ENCODE results near the gene CDH4.

CDH4 gene

DNA sequence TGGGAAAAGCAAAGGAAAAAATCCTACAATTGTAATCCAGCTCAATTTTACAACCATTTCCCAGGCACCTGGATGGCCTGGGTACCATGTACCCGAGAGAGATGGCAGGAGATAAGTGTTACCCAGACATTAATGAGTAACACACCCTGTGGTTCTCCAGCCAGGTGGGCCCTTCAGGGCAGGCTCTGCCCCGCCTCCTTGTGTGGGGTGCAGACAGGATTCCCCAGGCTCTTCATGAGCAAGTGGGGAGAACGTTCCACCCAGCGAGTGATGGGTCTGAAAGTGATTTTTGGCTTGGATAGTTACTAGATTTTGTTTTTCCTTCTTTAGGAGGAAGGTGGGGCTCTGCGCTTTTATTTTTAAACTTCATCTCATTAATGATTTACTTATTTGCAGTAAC lies 569.7 kb downstream of the CDH4 start:
- no peak for DNase-seq (ENCODE audit: low spot score)

DNA sequence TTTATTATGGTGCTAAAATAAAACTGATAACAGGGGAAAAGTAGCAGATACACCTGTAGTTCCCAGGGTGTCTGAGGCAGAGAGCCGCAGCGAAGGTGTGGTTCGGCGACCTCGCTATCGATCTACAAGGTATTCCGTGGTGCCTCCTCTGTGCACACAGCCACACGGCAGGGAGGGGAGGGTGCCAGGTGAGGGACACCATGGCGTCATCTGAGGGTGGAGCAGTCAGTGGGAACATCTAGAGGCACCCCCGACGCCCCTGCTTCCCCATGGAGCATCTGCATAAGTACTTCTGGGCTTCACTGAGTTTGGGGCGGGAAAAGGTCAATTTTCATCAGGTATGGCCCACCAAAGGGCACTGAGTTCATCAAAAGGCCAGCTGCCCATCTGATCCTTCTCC lies 570.3 kb downstream of the CDH4 start:
- DNase-seq (ENCODE audit: low spot score), result no peak

DNA sequence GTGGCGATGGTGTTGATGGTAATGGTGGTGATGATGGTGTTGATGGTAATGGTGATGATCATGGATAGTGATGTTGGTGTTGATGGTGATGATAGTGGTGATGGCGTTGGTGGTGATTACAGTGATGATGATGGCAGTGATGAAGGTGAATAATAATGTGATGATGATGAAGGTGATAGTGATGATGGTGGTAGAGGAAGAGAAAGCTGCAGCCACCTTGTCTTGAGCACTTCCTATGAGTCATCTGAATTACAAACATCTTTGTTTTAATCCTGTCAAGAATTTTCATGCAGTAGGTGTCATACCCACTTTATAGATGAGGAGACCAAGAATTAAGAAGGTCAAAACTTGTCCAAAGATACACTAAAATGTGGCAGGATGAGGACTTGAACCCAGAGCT lies 571.2 kb downstream of the CDH4 start:
- DNase-seq (ENCODE audit: low spot score), result no peak

DNA sequence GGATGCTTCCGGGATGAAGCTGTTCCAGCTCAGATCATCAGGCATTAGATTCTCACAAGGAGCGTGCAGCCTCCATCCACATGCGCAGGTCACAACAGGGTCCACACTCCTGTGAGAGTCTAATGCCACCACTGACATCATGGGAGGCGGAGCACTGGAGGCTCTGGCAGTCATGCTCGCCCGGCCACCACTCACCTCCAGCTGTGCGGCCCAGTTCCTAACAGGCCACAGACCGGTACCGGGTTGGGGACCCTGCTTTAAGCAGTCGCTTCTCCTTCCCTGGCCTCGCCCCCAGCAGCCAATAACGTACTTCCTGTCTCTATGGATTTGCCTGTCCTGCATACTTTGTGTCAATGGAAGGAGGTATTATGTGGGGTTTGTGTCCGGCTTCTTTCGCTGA lies 576.8 kb downstream of the CDH4 start:
- no peak for DNase-seq (ENCODE audit: low spot score)

DNA sequence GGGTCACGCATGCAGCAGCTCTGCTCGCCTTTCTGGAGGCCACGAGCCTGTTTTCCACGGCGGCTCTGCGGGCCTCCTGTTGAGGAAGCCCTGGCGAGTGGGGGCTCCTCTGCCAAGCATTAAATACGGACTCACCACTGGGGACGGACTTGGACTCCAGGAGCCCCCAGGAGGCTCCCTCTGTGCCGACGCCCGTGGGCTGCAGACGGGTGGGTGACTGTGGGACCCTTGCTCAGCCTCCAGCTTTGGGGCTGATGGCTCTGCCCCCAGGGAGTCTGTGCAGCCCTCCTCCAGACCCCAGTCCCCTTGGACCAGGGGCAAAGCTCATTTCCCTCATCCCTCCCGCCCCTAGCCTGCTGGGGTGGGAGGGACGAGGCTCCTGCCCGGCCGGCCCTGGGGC lies 577.5 kb downstream of the CDH4 start:
- no peak for DNase-seq (ENCODE audit: low spot score)

DNA sequence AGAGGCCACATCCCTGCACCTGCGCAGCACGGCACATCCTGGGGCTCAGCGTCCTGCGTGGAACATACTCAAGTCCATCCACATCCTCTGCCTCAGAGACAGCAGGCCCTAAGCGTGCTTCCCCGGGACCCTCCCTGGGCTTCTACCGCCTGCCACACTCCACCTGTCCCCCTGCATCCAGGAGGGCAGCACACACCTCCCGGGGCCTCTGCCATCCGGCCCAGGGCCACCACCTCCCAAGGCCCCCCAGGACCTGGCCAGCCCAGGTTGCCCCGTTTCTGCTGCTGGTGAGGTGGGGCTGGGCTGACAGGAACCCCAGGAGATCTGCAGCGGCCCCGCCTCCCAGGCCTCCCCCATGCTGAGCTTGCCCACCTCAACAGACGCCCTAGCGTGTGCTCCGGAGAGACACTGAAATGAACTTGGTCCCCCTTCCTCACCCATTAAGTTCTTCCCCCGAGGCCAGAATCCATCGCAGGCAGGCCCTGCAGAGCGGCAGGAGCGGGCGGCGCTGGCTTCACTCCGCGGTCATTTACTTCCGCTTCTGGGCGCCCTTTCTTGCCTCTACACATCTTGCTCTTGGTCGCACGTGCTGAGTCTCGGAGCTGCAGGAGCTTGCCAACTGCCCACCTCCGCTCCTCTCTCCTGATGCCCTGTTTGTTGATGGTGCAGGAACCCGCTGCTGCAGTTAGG lies 578.3 kb downstream of the CDH4 start:
- DNase-seq (ENCODE audit: low spot score), result no peak

DNA sequence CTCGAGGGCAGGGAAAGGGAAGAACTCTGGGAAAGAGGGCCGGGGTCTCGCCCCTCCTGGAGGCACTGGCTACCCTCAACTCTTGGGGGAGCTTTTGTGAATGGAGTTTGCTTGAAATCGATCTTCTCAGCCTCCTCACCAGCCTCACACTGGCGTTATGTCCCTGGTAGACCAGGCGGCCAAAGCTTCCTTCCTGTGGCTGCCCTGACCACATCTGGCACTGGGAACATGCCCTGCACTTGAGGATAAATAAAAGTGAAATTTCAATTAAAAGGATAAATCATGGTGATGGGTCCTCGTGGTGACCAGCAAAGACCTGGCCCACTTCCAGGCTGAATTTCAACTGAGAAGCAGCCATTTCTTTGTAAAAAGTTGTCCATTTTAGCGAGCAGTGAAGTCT lies 578.9 kb downstream of the CDH4 start:
- DNase-seq (ENCODE audit: low spot score), result no peak

DNA sequence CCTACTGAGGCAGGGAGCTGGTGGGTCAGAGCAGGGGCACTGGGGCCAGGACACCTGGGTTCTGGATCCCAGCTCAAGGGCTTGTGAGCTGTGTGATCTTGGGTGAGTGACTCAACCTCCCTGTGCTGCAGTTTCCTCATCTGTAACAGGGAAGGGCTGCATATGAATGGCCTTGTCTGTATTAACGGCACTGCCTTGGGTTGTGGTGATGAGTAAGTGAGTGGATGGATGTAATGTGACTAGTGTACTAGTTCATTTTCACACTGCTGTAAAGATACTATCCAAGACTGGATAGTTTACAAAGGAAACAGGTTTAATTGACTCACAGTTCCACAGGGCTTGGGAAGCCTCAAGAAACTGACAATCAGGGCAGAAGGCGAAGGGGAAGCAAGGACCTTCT lies 580.1 kb downstream of the CDH4 start:
- no peak for DNase-seq (ENCODE audit: low spot score)

DNA sequence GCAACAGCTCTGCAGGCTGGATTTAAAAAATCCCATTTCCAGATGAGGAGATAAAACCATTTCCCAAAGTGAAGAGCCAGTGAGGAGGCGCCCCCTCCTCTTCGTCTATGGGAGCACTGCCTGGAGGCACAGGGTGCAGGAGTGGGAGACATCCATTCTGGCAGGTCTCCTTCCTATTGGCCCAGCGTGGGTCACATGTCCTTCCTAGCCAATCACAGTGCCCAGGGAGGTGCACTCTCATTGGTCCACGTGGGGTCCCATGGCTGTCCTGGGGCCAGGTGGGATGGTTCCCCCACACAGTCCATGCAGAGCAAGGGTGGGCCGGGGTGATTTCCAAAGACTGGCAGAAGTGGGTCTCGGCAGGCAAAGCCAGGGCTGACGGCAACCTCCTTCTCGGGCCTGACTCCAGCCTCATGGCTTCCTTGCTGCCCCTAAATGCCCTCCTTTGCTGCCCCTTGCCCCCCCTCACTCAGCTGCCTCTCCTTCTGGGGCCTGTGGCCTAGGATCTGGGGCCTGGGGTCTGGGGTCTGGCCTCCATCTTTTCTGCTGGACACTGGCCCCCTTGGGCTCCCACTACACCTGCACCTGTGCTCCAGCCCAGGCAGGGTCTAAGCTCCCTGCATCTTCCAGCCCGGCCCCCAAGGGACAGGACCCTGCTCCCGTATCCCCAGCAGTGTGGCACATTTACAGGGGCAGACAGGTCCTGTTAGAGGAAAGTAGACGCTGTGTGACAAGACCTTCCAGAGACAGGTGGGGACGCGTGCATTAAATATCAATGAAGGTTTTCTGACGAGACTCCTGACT lies 581.9 kb downstream of the CDH4 start:
- DNase-seq (ENCODE audit: low spot score), result no peak

DNA sequence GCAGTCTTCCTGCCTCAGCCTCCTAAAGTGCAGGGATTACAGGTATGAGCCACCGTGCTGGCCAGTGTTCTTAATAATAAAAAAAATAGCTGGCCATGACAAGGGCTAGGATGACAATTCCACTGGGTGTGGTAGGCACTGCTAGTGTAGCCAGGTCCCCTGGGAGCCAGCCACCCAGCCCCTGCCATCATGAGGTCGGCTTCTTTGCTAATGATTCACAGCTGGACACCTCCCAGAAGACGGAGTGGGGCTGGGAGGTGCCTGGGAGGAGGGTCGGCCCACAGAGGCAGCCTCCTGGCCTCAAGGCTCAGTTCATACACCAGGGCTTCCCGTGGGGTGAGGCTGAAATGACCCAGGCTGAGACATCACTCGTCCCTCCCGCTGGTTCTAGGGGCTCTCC lies 583.2 kb downstream of the CDH4 start:
- DNase-seq (ENCODE audit: low spot score), result no peak

DNA sequence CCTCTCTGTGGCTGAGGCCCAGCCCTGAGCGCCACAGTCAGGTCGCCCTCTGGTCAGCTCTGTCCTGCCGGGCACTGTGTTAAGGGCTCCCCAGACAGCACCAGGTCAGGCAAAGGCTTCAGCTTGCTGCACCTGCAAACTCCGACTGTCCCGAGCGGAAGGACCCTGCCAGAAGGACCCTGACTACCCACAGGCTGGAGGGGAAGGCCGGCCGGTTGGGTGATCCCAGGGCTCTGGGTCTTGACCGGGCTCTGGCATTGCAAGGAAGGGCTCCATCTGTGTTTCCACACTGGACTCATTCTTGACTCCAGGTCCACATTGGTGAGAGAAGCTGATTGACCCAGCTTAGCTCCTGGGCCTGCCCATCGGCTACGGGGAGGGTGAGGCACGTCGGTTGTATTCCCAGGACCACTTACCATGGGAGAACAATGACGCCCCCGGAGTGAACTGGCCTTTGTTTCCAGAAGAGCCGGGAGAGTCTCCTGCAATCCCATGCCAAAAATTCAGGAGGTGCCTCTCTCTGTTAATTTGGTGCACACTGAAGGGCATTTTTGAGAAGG lies 583.8 kb downstream of the CDH4 start:
- DNase-seq (ENCODE audit: low spot score), result no peak

DNA sequence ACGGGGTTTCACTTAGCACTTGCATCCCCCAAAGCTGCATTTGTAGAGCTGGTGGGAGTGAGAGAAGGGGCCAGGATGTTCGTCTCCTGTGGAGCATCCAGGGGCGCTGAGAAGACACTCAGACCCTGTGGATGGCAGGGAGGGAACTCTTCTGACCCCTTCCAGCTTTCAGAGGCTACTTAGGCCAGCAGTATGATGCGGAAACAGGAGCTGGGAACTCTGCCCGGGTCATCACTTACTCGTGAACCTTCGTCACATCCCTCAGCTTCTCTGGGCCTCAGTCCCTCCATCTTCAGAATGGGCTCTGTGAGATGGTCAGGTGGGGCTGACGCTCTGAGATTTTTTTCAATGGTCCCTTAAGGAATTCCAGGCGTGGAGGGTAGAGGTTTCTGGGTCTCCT lies 585.1 kb downstream of the CDH4 start:
- no peak for DNase-seq (ENCODE audit: low spot score)

DNA sequence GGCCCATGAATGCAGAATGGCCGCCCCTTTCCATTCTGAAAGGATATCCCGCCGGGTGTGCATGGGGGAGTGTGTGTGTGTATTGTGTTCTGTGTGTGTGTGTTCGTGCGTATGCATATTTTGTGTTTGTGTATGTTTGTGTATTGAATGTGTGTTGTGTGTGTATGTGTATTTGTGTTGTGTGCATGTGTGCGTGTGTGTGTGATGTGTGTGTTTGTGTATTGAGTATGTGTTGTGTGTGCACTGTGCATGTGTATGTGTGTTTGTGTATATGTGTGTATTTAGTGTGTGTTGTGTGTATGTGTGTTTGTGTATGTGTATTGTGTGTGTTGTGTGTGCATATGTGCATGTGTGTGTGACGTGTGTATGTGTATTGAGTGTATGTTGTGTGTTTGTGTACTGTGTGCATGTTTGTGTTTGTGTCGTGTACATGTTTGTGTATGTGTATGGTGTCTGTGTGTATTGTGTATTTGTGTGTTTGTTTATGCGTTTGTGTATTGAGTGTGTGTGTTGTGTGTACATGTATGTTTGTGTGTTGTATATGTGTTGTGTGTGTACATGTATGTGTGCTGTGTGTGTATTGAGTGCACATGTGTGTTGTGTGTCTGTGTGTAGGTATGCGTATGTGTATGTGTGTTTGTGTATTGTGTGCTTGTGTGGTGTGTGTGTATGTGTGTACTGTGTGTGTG lies 587.3 kb downstream of the CDH4 start:
- no peak for DNase-seq (ENCODE audit: low spot score)

DNA sequence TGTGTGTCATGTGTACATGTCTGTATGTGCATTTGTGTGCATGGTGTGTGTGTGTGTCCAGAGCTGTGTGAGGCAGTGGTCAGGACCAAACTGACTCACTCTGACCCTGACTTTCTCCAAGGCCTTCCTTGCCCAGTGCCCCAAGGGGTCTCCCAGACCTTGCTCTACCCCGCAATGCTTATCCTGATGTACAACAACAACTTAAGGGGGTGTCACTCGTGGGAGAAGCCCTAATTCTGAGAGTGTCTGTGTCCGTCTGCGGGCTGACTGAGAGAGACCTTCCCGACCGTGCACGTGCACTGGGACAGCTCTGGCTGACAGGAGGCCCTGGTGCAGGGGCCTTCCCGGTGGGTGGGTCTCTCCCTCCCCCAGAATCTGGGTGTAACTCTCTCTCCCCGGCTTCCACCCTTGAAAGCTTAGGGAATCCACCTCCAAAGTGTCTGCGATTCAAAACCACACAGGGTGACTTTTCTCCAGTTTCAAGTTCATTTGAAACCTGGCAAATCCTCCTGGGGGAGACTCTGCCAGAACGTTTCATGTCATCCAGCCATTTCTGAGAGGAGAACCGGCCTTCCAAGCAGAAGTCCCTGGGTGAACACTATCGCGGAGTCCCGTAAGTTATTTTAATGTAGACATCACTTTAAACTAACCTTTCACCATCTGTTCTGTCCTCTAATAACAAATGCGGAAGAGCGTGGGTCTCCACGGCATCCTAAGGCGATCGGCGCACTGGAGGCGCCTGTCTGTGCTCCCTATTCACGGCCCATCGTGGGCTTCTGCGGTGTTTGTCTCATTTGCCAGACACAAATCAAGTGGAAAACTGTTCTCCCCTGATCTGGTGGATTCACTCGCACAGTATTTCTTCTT lies 588.1 kb downstream of the CDH4 start:
- no peak for DNase-seq (ENCODE audit: low spot score)

DNA sequence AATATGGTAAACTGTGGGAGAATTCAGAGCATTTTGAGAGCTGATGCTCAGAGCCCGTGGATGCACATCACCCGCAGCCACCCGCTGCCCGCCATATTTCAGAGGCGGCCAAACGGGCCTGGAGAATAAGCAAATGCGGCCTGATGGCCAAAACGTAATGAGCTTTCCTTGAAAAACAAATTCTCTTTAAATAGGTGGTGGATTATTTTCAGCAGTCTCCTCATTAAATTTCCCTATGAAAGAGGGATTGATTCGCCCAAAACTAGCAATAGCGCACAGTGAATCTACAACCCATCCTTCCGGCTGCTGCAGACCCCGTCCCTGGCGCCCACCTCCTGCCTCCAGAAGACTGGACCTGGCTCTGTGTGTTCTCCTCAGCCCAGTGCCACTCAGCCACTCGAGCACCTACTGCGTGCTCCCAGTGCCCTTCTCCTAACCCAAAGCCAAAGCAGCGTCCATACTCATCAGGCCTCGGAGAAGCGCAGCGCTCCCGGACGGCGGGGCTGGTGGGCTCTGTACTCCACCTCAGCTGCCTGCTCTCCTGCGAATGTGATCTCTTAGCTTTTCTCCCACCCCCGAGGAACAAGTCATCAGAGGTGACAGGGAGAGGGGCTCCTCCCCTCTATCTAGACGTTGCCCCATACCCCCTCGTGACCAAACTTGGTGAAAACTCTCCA lies 588.9 kb downstream of the CDH4 start:
- no peak for DNase-seq (ENCODE audit: low spot score)

DNA sequence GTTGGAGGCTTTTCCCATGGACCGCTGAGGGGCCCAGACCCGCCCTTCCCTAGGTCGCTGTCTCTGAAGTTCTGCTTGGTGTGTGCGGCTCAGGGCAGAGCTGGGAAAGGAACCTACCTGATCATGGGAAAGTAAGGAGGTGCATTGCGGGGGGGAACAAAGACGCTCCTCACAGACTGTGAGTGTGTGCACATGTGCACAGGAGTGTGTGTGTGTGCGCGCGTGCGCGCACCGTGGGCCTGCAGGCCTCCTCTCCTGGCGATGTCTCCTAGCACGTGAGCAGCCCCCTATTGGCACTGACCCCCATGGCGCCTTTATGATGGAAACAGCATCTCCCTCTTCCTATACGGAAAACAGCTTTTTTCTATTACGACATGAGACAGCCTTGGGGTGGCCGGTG lies 589.5 kb downstream of the CDH4 start:
- DNase-seq (ENCODE audit: low spot score), result no peak

DNA sequence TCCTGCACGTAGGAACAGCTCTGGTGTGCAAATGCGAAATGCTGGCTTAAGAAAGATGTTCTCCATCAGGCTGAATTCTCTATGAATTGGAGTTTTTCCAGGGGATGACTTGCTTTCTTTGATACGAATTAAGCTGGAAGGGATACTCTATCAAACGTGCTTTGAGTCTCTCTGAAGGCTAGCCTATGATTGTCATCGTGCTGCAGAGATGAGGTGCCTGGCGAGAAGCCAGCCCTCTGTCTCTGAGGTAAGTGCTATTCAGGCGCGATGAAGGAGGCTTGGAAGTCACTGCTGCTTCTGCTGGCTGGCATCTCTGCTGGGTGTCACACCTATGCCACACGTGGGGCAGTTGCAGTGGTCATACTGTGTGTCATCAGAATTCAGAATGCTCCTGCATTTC lies 589.9 kb downstream of the CDH4 start:
- DNase-seq (ENCODE audit: low spot score), result no peak

DNA sequence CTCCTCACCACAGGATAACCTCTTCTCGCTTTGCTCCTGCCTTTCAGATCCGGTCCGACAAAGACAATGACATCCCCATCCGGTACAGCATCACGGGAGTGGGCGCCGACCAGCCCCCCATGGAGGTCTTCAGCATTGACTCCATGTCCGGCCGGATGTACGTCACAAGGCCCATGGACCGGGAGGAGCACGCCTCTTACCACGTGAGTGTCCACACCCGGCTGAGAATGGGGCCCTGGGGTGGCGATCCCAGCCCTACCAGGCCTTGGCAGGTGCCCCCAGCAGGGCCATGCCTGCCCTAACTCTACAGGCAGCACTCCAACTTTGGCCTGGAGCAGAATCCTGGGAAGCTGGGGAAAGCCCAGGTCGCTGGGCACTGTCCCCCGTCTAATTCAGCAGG lies 592.6 kb downstream of the CDH4 start:
- DNase-seq (ENCODE audit: low spot score), result no peak

DNA sequence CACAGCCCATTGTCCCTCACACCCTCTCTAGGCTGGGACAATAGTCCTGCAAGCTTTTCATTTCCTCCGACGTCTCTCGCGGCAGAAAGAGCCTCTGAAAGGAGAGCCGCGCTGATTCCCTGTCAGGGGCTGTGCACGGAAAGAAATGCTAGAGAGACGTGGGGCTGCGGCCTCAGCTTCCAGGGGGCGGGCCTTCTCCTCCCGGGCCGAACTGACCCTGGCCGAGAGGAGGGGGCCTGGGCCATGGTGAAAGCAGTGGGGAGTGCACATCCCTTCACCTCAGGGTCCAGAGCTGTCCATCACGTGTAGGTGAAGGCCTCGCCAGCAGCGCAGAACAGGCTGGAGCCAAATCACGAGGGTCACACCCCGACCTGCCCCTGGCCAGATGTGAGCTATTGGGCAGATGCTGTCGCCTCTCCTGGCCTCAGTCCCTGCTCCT lies 593.2 kb downstream of the CDH4 start:
- DNase-seq (ENCODE audit: low spot score), result no peak

DNA sequence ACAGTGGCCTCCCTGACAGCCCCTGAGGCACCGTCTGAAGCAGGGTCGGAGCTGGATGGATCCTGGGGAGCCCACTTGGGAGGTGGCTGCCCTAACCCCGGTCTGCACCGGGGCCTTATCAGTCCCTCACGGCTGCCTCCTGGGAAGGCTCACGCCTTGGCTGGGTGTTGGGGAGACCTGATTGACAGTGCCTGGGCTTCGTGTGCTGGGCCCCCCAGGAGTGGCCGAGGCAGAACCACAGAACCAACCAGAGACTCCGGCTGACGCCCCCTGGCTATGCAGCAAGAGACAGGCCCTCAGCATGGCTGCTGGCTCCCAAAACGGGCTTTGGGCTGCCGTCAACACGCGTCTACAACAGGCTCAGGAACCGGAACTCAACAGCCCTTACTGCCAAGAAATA lies 594.0 kb downstream of the CDH4 start:
- DNase-seq (ENCODE audit: low spot score), result no peak

DNA sequence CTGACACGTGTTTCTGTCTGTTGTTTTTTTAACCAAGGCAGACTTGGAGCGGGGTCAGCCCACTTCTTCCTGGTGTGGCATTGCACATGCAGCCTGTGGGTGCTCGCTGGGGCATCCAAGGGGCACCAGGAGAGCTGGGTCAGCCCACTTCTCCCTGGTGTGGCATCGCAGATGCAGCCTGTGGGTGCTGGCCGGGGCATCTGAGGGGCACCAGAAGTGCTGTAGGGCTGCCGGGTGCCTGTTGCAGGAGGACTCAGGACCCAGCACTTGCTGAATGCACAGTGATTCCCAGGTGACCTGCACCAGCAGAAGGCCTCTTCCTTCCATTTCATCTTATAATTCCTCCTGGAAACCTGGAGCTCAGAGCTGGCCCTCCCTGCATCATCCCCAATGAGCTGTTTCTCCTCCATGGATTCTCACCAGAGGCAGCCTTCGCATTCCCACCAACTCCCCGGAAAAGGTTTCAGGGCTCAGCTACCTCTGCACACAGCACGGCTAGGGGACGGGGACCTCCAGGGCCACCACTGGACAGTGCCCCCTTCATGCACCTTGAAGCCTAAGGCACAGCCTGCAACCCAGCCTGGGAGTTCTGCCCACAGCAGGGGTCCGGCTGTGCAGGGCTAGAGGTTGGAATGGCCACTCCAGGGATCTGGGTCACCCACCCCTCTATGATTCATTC lies 594.8 kb downstream of the CDH4 start:
- DNase-seq (ENCODE audit: low spot score), result no peak
